OCI-LY1 (cell line): ENCODE measurements around the gene TMEM121.

Source experiments
- CTCF ChIP-seq: fragments of 200-600 bp; sonication (generic), shearing (Covaris generic); IDR thresholded peaks from 2 replicates; pipeline ENCODE4 v1.5.1; 2017; ENCODE audit warnings: mild to moderate bottlenecking, antibody characterized with exemption, low read length, moderate library complexity, mixed read lengths
- EZH2 ChIP-seq: fragments of 200-600 bp; sonication (generic), shearing (Covaris generic); IDR thresholded peaks from 2 replicates; pipeline ENCODE4 v1.8.0; 2017; ENCODE audit warnings: borderline replicate concordance, mixed run types, mild to moderate bottlenecking, antibody characterized with exemption, low read length, moderate library complexity, mixed read lengths

GRCh38 chr14:105528586-105529318 is 2.4 kb downstream of the TMEM121 start:
- TF ChIP-seq CTCF (no peak), EZH2 (no peak)
